CD4-positive, alpha-beta T cell treated with Interleukin-1 beta for 1 hour (primary cell): ENCODE results near the gene HPN.
"Not testable (repeated sequence)": the region's sequence is repeated elsewhere in the genome, so short reads cannot be mapped to it uniquely, and the experiment has no call there.

Experiments used
- DNase-seq, 2 donors: peaks; one replicate each; pipeline ENCODE4 v3.0.0-alpha.2; 2020 to 2022

Gene HPN

DNA sequence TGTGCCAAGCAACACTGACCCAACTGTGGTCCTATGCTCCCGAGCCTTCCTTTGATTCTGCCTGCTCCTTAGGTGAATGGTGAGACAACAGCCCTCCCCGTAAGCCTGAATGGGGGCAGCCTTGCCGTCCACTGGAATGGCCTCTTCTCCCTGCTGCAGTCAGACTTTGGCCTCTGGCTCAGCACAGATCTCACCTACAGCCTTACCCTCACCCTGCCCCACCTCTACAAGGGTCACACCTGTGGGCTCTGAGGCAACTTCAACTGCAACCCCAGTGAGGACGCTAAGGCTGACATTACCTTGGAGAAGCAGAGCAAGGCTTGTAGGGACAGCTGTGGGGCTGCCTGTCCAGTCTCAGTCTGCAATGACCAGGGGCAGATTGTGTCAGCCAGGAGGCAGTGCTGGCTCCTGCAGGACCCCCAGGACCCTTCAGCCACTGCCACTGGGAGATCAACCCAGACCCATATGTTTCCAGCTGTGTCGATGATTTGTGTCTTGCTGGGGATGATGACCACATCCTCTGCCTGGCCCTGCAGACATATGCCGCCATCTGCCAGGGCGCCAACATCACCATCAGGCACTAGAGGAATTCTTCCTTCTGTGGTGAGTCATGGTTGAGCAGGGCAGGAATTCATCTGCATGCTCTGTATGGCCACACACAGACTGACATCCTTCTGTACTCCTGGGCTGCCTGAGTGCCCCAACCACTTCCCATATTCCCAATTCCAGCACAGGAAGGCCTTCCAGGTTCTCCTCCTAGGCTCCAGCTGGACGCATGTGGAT, 46.8 kb downstream of the HPN start:
- no peak for DNase-seq

DNA sequence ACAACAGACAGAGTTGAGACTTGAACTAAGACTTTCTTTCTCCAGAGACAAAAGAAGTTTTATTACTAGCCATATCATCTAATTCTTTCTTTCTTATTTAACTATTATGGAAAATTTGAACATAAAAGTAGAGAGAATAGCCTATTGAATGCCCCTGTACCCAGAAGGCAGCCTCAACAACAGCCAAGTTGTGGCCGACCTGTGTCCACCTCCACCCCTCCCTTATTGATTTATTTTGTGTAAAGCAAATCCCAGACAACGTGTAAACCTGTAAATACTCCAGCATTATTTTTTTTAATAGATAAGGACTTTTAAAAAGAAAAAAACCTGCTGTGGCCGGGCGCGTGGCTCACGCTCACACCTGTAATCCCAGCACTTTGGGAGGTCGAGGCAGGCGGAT, 48.0 kb downstream of the HPN start:
- DNase-seq = no peak

- no peak for DNase-seq
Observed at GRCh38 chr19:35090160-35090505, 48.6 kb downstream of the HPN start.

DNA sequence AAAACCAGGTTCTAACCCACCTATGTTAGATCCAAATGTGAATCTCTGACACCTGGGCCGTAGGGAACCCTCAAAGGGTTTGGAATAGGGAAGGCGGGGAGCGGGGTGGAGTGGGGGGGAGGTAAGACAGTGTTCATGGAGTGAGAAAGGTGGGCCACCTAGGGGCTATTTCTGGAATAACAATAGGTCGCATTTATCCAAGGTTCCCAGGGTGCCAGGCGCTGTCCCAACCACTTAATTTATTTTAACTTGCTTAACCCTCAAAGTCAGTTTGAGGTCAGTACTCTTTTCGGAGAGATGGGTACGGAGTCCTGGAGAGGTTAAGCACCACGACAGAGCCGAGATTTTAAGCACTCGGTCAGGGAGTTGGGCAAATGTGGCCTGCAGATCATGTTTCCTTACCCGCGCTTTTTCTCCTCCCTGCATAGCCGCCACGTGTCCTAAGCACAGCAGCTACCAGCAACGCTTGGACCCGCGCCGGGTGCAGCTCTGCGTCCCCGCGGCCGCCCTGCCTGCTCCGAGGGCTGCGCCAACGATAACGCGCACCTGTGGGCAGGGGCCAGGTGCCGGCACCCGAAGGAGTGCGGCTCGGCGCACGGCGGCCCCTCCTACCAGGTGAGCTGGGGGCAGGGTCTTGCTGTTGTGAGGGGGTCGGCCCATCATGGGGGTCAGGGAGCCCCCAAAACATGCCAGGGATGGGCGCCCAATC, 49.1 kb downstream of the HPN start:
- DNase-seq = peak; percentile 36 to 53

DNA sequence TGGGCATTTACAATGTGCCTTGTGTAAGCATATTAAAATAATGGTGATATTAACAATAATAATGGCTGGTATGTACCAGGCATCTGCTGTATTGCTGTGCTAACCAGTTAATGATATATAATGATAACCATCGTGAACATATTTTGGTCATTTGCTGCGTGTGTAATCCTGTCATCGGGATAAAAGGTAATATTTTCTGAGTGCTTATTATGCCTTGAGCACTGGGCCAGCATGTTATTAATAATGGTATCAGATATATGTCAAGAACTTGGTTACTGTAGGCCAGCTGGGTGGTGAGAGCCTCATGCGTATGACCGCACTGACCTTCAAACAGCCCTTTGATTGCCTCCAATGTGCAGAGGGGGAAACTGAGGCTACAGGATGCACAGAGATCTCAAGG, 51.9 kb downstream of the HPN start:
- no peak for DNase-seq

GRCh38 chr19:35093941-35094647, 52.6 kb downstream of the HPN start:
- no peak for DNase-seq

GRCh38 chr19:35094656-35095055, 53.1 kb downstream of the HPN start:
- DNase-seq = no peak

DNA sequence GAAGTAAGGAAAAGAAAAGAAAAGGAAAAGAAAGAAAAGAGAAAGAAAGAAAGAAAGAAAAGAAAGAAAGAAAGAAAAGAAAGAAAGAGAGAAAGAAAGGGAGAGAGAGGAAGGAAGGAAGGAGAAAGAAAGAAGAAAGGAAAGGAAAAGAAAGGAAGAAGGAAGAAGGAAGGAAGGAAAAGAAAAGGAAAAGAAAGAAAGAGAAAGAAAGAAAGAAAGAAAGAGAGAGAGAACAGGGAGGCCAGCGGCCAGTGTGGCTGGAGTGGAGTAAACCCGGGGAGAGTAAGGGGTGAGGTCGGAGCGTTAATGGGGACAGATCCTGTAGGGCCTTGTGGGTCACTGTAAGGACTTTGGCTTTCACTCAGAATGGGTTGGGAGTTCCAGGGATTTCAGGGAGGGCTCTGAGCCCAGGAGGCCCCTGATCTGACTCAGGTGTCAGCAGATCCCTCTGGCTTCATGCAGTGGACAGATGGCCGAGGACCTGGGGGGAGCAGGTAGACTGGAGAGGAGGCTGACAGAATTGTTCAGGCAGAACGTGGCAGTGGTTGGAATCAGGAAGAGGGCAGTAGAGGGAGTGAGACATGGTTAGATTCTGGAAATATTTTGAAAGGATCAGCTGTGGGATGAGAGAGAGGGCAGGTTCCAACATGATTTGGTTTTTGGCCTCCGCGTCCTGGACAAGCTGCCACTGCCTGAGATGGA, 54.3 kb downstream of the HPN start:
- DNase-seq = no peak

DNA sequence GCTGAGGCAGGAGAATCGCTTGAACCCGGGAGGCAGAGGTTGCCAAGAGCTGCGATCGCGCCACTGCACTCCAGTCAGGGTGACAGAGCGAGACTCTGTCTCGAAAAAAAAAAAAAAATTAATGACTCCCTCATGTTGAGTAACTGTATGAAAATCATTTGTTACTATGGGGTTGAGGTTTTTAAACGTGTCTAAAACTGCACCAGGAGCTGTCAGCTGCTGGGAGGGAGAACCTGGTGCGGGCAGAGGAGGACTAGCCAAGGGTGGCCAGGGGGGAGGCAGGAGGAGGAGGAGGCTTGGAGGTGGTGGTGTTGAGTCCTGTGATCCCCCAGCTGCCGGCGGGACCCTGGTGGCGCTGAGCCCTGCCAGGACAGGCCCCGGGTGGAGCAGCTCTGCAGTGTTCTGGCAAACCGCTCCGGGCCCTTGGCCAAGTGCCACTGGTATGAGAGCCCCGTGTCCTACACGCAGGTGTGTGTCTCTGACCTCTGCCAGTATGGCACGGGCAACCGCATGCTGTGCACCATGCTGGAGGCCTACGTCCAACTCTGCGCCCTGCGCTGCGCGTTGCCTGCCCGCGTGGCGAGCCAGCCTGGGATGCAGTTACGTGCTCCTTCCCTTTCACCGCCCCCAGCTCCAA, 57.0 kb downstream of the HPN start:
- no peak for DNase-seq

- no peak for DNase-seq
Observed at GRCh38 chr19:35099155-35099896, 57.8 kb downstream of the HPN start.

- DNase-seq = no peak
Observed at GRCh38 chr19:35099897-35100275, 58.4 kb downstream of the HPN start.

DNA sequence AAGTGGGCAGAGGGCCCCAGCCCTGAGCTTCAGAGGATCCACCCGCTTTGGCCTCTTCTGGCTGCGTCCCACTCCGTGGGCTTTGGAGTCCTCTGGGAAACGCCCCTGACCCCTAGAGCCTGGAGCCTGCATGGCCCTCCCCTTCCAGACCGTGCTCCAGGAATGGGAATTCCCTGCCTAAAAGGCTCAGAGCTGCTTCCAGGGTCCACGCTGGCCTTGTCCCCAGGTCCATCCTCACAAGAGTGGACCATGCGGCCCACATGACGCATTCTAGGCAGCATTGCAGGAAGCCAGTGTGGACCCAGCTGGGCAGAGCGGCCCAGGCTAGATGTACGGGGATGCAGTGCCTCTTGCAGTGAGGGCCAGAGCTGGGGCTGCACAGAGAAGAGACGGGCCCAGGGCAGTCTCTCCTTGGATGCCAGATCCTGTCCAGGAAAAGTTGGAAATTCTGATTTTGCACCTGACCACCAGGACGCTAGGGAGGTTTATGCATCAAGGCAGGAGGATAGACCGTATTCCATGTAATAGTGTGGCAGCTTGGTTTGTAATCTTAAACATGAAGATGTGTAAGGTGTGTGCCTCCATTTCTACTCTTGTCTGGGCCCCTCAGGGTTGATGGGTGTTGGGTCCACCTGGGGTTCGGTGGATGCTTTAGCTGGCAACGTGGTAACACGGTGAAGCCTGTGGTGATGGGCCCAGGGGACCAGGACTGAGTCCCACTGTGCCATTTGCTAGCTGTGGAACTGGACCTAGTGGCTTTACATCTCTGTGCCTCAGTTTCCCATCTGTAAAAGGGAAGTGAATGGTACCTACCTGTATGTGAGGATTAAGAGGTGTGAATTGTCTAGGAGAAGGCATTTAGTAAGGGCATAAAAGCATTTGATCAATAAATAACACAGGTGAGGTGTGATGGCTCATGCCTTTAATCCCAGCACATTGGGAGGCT, 59.3 kb downstream of the HPN start:
- no peak for DNase-seq

DNA sequence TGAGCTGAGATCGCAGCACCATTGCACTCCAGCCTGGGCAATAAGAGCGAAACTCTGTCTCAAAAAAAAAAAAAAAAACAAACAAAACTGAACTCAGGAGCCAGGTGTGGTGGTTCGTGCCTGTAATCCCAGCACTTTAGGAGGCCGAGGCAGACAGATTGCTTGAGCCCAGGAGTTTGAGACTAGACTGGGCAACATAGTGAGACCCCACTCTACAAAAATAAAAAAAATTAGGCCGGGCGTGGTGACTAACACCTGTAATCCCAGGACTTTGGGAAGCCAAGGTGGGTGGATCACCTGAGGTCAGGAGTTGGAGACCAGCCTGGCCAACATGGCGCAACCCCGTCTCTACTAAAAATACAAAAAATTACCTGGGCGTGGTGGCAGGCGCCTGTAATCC, 60.4 kb downstream of the HPN start:
- not testable (repeated sequence) for DNase-seq

DNA sequence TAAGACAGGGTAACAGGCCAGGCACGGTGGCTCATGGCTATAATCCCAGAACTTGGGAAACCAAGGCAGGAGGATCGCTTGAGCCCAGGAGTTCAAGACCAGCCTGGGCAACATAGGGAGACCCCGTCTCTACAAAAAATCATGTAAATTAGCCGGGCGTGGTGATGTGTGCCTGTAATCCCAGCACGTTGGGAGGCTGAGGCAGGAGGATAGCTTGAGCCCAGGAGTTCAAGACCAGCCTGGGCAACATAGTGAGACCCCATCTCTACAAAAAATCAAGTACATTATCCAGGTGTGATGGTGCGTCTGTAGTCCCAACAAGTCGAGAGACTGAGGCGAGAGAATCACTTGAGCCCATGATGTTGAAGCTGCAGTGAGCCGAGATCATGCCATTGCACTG, 62.1 kb downstream of the HPN start:
- not testable (repeated sequence) for DNase-seq

GRCh38 chr19:35104361-35104760, 62.8 kb downstream of the HPN start:
- no peak for DNase-seq

GRCh38 chr19:35105047-35105410, 63.5 kb downstream of the HPN start:
- no peak for DNase-seq

DNA sequence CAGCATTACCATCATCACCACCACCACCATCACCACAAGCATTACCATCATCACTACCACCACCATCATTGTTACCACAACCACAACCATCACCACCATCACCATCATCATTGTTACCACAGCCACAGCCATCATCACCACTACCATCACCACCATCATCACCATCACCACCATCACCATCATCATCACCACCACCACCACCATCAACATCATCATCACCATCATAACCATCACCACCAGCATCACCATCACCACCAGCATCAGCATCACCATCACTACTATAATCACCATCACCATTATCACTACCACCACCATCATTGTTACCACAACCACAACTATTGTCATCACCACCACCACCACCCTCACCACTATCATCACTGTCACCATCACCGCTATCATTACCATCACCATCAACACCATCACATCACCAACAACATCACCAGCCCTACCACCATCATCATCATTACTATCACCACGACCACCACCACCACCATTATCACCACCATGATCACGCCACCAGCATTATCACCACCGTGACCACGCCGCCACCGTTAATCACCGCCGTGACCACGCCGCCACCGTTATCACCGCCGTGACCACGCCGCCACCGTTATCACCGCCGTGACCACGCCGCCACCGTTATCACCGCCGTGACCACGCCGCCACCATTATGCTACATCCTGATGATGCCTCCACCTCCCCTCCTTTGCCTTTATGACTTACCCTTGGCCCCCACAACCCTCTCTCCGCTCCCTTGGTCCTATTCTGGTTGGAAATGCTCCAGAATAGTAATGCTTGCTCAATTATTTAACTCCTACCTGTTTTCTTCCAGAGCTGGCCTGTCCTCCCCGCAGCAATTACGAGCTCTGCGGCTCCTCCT, 64.1 kb downstream of the HPN start:
- no peak for DNase-seq

DNA sequence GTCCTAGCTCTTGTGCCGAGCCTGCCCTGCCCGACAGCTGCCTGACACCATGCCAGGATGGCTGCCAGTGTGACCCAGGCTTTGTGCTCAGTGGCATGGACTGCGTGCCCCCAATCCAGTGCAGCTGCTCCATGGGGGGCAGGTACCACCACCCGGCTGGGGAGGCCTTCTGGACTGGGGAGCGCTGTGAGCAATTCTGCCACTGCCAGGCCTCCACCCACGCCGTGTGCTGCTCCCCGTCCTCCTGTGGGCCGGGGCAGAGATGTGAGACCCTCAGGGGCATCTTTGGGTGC, 64.7 kb downstream of the HPN start:
- DNase-seq = no peak

DNA sequence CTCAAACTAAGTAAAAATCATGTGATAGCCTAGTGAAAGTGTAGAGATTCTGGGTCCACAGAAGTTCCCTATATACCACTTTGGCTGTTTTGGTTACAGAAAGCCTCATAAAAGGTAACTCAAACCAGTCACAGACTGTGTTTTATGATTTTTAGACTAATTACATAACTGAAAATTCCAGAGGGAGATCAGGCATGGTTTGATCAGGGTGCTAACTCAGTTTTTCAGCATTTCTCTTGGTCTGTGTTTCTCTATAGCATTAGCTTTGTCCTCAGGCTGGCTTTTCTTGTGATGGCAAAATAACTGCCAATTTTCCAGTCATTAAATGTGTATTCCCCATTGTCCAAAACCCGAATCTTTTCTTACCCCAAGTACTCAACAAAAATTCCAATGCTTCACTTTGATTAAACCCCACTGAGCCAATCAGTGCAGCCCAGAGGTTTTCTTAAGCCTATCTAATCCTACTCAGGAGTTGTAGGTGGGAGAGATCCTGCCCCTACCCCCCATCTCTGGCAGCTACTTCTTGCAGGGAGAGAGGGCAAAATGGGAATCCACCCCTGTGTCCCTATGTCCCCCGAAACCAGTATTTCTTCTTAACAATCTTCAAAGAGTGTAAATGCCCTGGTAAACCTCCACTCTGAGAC, 65.5 kb downstream of the HPN start:
- DNase-seq = no peak

GRCh38 chr19:35107545-35107944, 66.0 kb downstream of the HPN start:
- no peak for DNase-seq
